Osteocyte (in vitro differentiated cells): Measurements from ENCODE around the gene DTX1. TPM values are rescaled to one million over a fixed set of nuclear protein-coding genes. Genes with fewer than 3 reads are reported as not detected.
A peak's percentile ranks its signal among the peaks of the same experiment; 100 is the strongest.

Source experiments
- DNase-seq: peaks from one replicate; pipeline ENCODE4 v3.0.0; 2021; ENCODE audit warnings: mixed read lengths; ENCODE audit not compliant: unreplicated experiment; ENCODE audit errors: extremely low spot score
- H3K27ac Mint-ChIP-seq: one replicate; pipeline ENCODE4 v1.8.0; 2021; ENCODE audit warnings: mild to moderate bottlenecking, mixed read lengths; ENCODE audit not compliant: unreplicated experiment
- H3K27me3 Mint-ChIP-seq: one replicate; pipeline ENCODE4 v1.8.0; 2021; ENCODE audit warnings: mixed read lengths; ENCODE audit not compliant: unreplicated experiment
- H3K36me3 Mint-ChIP-seq: one replicate; pipeline ENCODE4 v1.8.0; 2021; ENCODE audit warnings: mixed read lengths; ENCODE audit not compliant: unreplicated experiment
- H3K4me1 Mint-ChIP-seq: one replicate; pipeline ENCODE4 v1.8.0; 2021; ENCODE audit warnings: mixed read lengths; ENCODE audit not compliant: unreplicated experiment
- H3K4me3 Mint-ChIP-seq: one replicate; pipeline ENCODE4 v1.8.0; 2021; ENCODE audit warnings: mild to moderate bottlenecking, moderate library complexity, mixed read lengths; ENCODE audit not compliant: unreplicated experiment
- H3K9me3 Mint-ChIP-seq: one replicate; pipeline ENCODE4 v1.8.0; 2021; ENCODE audit warnings: mixed read lengths; ENCODE audit not compliant: unreplicated experiment
- total RNA-seq: library from RNA; stranded (reverse); gene quantifications from 2 replicates; pipeline ENCODE4 v1.2.1, GENCODE V29; 2021
- TF ChIP-seq, protein P1 (sequence below): fragments of 200-600 bp; sonication (generic); IDR thresholded peaks from 2 replicates; pipeline ENCODE4 v1.5.0; 2021; ENCODE audit warnings: antibody characterized with exemption, mild to moderate bottlenecking, moderate library complexity

Gene DTX1
- total RNA-seq, 1 donor from 2014 or later, result not detected

DNA sequence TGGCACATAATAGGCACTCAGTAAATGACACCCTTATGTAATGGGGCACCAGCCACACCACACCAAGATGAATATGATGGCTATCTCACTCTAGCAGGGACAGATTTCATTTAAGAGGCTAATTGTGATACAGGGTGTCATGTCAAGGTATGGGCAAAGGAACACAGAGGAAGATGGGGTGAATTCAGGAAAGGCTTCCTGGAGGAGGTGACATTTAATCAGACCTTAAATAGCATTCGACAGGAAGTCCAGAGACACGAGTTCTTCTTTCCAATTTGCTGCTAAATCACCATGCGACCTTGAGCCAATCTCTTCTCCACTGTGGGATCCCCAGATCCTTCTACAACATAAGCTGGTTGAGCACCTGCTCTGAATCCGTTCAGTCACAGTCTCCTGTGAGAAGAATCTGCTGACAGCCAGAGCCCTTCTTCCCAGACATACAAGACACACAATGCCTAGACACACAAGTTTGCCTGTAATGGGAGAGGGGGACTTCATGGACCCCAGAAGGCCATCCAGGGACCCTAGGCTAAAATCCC lies 1.5 kb upstream of the DTX1 start:
- H3K4me3 Mint-ChIP-seq, result no peak overlapping the region
- H3K4me1 Mint-ChIP-seq, result no peaks in the 10 kb centered on the region
- no peaks in the 10 kb centered on the region for H3K36me3 Mint-ChIP-seq
- peaks cover 45% of the 10 kb centered on the region for H3K27me3 Mint-ChIP-seq
- H3K9me3 Mint-ChIP-seq, result no peaks in the 10 kb centered on the region
- H3K27ac Mint-ChIP-seq, result no peak overlapping the region
- DNase-seq, result no peak
- TF ChIP-seq, protein P1, sequence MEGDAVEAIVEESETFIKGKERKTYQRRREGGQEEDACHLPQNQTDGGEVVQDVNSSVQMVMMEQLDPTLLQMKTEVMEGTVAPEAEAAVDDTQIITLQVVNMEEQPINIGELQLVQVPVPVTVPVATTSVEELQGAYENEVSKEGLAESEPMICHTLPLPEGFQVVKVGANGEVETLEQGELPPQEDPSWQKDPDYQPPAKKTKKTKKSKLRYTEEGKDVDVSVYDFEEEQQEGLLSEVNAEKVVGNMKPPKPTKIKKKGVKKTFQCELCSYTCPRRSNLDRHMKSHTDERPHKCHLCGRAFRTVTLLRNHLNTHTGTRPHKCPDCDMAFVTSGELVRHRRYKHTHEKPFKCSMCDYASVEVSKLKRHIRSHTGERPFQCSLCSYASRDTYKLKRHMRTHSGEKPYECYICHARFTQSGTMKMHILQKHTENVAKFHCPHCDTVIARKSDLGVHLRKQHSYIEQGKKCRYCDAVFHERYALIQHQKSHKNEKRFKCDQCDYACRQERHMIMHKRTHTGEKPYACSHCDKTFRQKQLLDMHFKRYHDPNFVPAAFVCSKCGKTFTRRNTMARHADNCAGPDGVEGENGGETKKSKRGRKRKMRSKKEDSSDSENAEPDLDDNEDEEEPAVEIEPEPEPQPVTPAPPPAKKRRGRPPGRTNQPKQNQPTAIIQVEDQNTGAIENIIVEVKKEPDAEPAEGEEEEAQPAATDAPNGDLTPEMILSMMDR, result no peak

DNA sequence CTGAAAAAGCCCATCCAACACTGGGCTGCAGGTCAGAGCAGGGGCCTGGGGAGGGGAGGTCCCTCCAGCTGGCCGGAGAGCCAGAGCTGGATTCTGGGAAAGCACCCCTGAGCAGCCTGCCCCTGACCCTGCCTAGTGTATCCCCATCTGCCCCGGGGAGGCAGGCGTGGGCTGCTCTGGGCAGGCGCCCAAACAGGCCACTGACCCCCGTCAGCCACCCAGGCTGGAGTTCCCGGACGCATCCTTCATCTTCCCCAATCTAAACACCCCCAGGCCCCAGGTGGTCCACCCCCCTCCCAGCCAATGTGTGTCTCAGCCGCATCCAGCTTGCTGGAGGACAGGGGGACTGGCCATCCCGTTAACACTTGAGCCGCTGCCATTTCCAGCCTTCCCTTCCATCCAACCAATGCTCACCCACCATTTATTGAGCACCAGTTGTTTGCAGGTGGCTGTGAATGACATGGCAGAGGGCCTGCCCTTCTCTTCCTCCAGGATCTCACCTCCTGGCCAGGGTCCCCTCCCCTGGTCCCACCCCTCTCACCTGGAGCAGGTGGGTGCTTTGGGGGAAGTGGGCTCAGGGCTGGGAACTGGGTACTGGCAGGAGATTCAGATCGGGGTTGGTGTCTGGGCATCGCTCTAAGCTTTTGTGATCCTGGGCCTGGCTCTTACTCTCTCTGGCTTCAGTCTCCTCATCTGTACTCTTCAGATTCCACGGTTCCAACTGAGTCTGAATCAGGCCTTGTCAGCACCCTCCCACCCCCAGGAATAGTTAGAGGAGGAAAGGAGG lies 743 bp upstream of the DTX1 start:
- DNase-seq, result no peak
- Mint-ChIP-seq H3K27ac (no peak overlapping the region), H3K27me3 (peaks cover 38% of the 10 kb centered on the region), H3K36me3 (no peaks in the 10 kb centered on the region), H3K4me3 (peak overlapping the region; percentile 34), H3K9me3 (no peaks in the 10 kb centered on the region), H3K4me1 (no peaks in the 10 kb centered on the region)
- TF ChIP-seq, protein P1, result no peak

DNA sequence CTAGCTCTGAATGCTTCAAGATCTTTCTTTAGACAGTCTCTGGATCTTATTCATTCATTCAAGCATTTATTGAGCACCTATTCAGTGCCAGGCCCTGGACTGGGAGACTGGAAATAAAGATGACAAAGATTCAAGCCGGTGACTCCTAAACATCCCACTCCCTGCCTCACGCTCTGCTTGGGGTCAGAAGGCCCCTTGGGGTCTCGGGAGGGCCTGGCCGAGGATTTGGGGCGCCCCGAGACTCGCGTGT lies 224 bp upstream of the DTX1 start:
- Mint-ChIP-seq H3K36me3 (no peaks in the 10 kb centered on the region), H3K27me3 (peaks cover 32% of the 10 kb centered on the region), H3K9me3 (no peaks in the 10 kb centered on the region), H3K27ac (no peak overlapping the region), H3K4me1 (no peaks in the 10 kb centered on the region), H3K4me3 (peak overlapping the region; percentile 34)
- no peak for DNase-seq
- TF ChIP-seq, protein P1, result no peak

DNA sequence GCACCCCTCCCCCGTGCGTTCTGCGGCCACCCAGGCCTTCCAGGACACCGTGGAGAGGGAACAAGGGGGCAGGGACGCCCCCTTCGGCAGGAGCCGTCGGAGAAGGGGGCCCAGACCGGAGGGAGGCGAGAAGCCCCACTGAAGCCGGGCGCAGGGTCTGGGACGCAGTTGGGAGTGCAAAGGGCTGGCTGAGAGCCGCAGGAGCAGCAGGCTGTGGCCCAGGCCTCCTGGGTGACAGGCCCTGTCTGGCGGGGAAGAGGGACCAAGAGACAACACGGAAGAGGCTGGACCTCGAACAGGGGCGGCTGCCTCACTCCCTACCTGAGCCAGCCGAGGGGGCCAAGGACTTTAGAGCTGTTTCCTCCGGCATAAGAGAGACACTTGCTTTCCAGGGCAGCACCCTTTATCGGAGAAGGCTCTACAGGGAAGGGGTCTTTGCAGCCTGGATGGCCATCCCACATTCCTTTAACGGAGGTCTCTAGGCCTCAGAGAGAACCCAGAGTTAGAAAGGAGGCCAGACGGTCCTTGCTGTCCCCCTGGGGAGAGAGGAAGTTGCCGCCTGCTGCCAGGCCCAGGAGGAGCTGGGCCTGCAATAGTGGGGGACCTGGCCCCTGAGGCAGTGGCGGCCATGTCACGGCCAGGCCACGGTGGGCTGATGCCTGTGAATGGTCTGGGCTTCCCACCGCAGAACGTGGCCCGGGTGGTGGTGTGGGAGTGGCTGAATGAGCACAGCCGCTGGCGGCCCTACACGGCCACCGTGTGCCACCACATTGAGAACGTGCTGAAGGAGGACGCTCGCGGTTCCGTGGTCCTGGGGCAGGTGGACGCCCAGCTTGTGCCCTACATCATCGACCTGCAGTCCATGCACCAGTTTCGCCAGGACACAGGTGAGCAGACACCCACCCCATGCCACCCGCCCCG lies 1.3 kb downstream of the DTX1 start:
- TF ChIP-seq, protein P1, result no peak
- no peaks in the 10 kb centered on the region for H3K9me3 Mint-ChIP-seq
- DNase-seq, result no peak
- no peaks in the 10 kb centered on the region for H3K4me1 Mint-ChIP-seq
- H3K27me3 Mint-ChIP-seq, result peaks cover 32% of the 10 kb centered on the region
- no peak overlapping the region for H3K27ac Mint-ChIP-seq
- no peak overlapping the region for H3K4me3 Mint-ChIP-seq
- no peaks in the 10 kb centered on the region for H3K36me3 Mint-ChIP-seq

DNA sequence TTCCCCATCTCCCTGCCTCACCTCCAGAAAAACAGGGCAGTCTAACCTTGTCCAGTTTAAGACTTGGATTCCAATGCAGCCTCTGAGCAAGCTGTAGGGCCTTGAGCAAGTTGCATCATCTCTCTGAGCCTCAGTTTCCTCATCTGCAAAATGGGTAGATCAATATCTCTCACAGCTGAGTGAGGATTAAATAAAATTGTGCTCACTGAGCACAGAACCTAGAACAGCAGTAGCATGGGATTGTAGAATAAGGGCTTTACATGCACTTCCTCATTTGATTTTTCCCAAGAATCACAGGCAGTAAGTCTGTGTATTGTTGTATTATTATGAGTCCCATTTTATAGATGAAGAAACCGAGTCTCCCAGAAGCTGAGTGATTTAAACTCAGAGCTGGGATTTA lies 2.0 kb downstream of the DTX1 start:
- Mint-ChIP-seq H3K36me3 (no peaks in the 10 kb centered on the region), H3K4me1 (no peaks in the 10 kb centered on the region), H3K9me3 (no peaks in the 10 kb centered on the region), H3K27ac (no peak overlapping the region), H3K27me3 (peaks cover 31% of the 10 kb centered on the region), H3K4me3 (no peak overlapping the region)
- TF ChIP-seq, protein P1, result no peak
- DNase-seq, result no peak
